Measurements from ENCODE around the gene ZNF805.
"Not testable (repeated sequence)": the region's sequence is repeated elsewhere in the genome, so short reads cannot be mapped to it uniquely, and the experiment has no call there.

The ZNF805 gene

DNA sequence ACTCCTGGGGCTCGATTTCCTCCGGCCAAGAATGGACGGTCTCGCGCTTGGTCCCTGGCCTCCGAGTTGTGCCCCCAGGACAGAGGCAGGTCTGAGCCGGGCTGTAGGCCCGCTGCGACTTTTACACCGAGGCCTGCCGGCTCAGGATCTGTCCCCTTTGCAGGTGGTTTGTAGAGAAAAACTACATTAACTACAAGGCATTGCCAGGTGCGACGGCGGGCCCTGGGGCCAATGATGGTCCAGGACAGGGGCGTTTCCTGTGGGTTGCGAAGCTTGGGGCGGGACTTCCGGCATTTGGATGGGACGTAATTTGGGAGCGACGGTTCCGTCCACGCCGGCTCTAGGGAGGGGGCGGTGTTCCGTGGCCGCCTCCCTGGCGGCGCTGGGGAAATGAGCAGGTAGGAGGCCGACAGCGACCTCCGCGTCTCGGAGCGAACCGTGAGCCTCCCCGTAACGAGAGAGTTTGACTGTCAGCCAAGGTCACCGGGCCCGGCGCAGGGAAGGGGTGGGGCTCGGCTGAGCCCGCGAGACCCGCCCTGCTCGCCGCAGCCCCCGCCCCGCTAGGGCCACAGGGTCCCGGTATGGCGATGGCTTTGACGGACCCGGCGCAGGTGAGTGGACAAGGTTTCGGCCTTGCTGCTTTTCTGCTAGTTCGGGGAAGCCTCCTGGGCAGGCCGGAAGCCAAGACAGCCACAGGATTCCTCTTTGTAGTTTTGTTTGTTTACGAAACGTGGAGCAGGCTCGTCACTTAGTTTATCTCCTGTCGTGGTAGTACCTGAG is at the start of gene ZNF805:
Gene ZNF805, plus strand, starts transcription at position 322 of the 780 bp plus-strand sequence. Its CDS starts 260 bp downstream, at position 582.
- DNase-seq (ENCODE audit: insufficient read length, low spot score) (peak; percentile 99), FAIRE-seq (peak; percentile 36)
- TF ChIP-seq POLR2A (IDR thresholded peaks at IDR 0.05; ENCODE audit: low read depth, low read length) = peak; percentile 93

DNA sequence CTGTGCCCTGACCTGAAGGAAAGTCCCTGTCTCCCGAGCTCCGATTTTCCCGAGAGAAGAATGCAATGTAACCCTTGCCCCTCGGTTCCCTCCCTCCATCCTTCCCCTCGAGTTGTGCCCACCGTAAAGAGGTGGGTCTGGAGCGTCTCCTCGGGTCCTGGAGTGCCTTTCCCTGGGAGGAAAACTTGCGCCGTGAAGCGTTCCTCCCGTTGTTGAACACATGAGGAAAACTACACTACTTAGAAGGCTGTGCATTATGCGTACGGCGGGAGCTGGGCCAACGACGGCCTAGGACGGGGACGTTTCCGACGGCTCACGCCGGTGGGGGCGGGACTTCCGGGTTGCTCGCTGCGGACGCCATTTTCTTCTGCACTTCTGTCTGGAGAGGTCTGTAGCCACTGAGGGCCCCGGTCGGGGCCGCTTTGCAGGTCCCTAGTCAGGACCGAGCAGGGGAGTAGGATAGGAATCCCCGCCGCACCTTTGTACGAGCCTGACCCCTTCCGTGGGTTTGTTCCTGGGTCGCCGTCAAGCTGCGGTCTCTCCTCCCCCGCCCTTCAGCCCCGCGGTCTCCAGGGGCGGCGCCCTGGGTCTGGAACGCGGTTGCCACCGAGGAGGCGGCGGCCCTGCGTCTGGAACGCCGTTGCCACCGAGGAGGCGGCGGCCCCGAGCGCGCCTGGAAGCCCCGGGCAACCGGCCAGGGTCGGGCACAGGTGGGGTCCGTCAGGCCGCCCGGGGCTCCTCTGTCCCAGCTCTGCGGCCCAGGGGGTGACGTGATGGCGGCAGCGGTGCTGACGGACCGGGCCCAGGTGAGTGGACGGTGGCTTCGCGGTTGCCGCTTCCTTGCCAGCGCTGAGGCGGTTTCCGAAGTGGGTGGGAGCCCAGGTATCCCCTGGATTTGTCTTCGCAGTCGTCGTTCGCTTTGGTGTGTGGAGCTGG is 49.0 kb upstream of the ZNF805 start, which contains the start of gene ZNF264:
Gene ZNF264, plus strand, starts transcription at position 360 of the 936 bp plus-strand sequence. Its CDS starts 414 bp downstream, at position 774.
- peak; percentile 70; the same call in 1 of the 2 replicates for TF ChIP-seq POLR2A (IDR thresholded peaks at IDR 0.05; ENCODE audit: low read depth, low read length)
- FAIRE-seq (no peak), DNase-seq (ENCODE audit: insufficient read length, low spot score) (peak; percentile 96)

DNA sequence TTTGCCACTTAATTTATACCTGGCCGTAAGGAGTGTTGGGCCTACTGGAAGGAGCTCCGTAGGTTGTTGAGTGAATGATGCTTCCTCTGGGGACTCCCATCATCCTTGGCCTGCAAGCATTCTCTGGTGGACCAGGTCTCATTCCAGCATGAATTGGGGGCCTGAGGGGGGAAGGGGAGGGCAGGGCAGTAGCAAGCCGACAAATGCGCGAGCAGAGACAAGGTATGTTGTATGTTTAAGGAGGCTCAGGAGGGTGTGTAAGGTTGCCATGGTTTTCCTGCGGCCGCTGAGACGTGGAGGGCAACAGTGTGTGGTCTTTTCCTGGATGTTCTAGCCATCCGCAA is 48.4 kb upstream of the ZNF805 start:
- no peak for TF ChIP-seq POLR2A (IDR thresholded peaks at IDR 0.05; ENCODE audit: low read depth, low read length)
- no peak for DNase-seq (ENCODE audit: insufficient read length, low spot score)
- FAIRE-seq = no peak

DNA sequence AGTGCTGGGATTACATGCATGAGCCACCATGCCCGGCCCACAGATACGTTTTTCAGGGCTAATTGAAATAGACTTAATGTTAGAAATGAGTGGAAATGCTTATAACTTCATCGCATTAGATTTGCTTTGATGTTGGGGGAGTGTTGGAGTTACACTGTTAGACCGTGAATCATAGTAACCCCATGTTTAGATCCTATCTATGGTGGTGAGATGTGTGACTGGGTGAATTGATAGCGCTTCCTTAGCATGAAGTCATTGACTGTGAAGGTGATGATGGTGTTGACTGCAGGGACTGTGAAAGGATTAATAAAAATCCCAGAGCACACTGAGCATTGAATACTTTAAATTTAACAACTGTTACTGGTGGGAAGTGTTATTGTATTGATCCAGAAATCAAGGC is 47.4 kb upstream of the ZNF805 start:
- no peak for TF ChIP-seq POLR2A (IDR thresholded peaks at IDR 0.05; ENCODE audit: low read depth, low read length)
- DNase-seq (ENCODE audit: insufficient read length, low spot score) (no peak), FAIRE-seq (no peak)

DNA sequence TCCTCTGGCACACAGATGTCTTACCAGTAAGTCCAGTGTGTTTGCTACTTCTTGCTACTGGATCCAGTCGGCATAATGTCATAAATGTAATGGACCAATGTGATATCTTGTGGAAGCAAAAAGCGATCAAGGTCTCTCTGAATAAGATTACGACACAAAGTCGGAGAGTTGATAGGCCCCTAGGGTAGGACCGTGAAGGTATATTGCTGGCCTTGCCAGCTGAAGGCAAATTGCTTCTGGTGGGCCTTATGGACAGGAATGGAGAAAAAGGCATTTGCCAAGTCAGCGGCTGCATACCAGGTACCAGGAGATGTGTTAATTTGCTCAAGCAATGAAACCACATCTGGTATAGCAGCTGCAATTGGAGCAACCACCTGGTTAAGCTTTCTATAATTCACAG is 42.6 kb upstream of the ZNF805 start:
- not testable (repeated sequence) for FAIRE-seq; DNase-seq (ENCODE audit: insufficient read length, low spot score)

DNA sequence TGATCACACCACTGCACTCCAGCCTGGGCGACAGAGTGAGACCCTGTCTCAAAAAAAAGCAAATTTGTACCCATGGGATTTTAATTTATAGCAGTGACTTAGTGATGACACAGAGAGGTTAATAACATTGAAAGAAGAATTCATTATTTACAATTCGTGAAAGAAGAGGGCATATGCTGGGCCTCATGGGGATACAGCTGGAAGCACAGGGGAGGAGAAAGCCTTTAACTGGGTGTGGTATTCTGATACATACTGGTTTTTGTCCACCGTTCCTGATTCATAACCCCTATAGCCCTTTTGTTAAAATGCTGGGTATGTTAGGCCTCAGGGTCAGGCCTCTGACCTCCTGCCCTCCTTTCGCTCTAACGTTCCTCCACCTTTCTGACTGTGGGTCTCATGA is 38.3 kb upstream of the ZNF805 start:
- DNase-seq (ENCODE audit: insufficient read length, low spot score) (no peak), FAIRE-seq (no peak)
- TF ChIP-seq POLR2A (IDR thresholded peaks at IDR 0.05; ENCODE audit: low read depth, low read length) = no peak

DNA sequence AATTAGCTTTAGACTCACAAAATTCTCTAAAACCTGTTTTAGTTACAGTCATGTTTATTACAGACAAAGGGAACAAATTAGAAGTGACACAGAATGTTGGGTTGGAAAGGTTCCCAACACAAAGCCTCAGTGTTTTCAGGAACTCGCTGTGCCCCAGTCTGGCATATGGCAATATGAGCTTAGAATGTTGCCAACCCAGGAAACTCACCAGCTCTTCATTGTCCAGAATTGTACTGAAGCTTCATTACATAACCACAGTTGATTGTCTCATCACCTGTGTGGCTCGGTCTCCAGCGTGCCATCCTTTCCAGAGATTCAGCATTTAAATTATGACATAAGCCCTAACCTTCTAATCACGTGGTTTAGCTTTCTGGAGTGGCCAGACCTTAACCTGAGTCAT is 30.1 kb upstream of the ZNF805 start:
- no peak for DNase-seq (ENCODE audit: insufficient read length, low spot score)
- FAIRE-seq = no peak
- no peak for TF ChIP-seq POLR2A (IDR thresholded peaks at IDR 0.05; ENCODE audit: low read depth, low read length)

DNA sequence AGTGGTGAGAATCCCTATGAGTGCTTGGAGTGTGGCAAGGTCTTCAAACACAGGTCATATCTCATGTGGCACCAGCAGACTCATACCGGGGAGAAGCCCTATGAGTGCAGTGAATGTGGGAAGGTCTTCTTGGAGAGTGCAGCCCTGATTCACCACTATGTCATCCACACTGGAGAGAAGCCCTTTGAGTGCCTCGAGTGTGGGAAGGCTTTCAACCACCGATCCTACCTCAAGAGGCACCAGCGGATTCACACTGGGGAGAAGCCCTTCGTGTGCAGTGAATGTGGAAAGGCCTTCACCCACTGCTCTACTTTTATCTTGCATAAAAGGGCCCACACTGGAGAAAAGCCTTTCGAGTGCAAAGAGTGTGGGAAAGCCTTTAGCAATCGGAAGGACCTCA is 28.3 kb upstream of the ZNF805 start:
- no peak for FAIRE-seq
- DNase-seq (ENCODE audit: insufficient read length, low spot score) = no peak
- no peak for TF ChIP-seq POLR2A (IDR thresholded peaks at IDR 0.05; ENCODE audit: low read depth, low read length)

DNA sequence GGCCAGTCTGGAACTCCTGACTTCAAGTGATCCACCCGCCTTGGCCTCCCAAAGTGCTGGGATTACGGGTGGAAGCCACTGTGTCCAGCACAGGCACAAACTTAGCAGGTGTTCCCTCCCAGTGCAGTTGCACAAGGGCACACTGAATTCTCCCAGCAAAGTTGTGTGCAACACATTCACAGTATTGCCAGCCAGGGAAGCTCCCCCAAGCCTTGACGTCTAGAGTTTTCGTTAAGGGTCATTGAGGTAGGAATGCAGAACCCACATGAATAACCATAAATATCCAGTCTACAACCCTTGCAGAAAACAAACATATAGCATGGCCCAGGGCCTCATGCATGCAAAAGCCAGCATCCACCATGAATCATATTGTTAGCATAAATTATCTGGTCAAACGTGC is 12.9 kb upstream of the ZNF805 start:
- no peak for DNase-seq (ENCODE audit: insufficient read length, low spot score)
- FAIRE-seq = no peak
- no peak for TF ChIP-seq POLR2A (IDR thresholded peaks at IDR 0.05; ENCODE audit: low read depth, low read length)

DNA sequence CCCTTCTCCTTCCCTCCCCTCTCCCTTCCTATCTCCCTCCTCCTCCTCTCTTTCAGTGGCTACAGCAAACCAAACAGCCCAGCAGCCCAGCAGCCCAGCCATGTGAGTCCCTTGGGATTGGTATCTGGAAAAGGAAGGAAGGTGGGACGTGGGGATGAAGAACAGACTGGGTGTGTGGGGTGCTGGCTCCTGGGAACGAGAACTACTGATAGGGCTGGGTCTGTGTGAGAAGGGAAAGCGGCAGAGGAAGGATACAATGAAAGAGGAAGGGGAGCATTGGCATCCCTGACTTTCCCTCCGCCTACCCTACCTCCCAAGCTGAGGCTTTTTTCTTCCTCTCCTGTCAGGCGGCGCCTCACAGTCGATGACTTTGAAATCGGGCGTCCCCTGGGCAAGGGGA is 8.7 kb upstream of the ZNF805 start:
- DNase-seq (ENCODE audit: insufficient read length, low spot score) = no peak
- no peak for TF ChIP-seq POLR2A (IDR thresholded peaks at IDR 0.05; ENCODE audit: low read depth, low read length)

DNA sequence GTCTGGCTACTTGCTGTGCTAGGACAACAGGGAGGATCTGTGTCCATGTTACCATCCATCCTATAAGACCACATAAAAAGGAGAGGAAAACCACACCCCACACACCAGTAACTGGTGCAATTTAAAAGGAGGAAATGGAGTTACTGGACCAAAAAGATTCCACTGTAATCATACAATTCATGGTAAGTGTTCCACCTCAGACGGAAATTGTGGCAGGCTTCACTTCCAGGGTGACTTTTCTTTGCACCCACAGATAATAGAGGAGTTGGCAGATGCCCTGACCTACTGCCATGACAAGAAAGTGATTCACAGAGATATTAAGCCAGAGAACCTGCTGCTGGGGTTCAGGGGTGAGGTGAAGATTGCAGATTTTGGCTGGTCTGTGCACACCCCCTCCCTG is 7.2 kb upstream of the ZNF805 start:
- FAIRE-seq (no peak), DNase-seq (ENCODE audit: insufficient read length, low spot score) (no peak)
- no peak for TF ChIP-seq POLR2A (IDR thresholded peaks at IDR 0.05; ENCODE audit: low read depth, low read length)

More for the DNA sequence above, 8.7 kb upstream of the ZNF805 start:
- no peak for FAIRE-seq

DNA sequence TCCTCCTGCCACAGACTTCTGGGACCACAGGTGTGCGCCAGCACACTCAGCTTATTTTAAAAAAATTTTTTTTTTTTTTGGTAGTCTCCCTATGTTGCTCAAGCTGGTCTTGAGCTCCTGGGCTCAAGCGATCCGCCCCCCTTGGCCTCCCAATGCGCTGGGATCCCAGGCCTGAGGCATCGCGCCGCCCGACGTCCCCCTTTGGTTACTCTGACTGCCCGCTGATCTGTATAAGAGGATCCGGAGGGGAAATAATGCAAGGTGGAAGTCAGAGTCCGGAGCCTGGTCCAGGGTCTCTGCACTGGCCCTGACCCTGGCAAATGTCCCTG is 486 bp upstream of the ZNF805 start:
- DNase-seq (ENCODE audit: insufficient read length, low spot score) = no peak
- TF ChIP-seq POLR2A (IDR thresholded peaks at IDR 0.05; ENCODE audit: low read depth, low read length) = no peak
- no peak for FAIRE-seq

DNA sequence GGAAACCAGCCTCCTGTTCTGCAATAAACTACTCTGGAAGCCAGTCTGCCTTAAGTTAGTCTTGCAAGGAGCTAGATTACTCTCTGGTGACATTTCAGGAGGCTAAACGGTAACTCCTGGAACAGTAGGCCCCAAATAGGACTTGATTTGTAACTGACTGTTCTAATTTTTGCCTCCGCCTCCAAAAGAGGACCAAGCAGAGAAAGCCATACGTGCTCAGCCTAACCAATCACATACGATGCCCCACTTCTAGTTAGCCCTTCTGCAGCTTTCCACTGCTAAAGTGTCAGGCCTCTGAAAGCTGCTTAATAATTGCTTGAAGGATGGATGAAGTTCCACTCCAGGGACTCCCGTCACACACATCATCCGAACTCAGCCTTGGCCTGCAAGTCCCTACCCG is 744 bp downstream of the ZNF805 start:
- DNase-seq (ENCODE audit: insufficient read length, low spot score) (no peak), FAIRE-seq (no peak)
- TF ChIP-seq POLR2A (IDR thresholded peaks at IDR 0.05; ENCODE audit: low read depth, low read length) = no peak

DNA sequence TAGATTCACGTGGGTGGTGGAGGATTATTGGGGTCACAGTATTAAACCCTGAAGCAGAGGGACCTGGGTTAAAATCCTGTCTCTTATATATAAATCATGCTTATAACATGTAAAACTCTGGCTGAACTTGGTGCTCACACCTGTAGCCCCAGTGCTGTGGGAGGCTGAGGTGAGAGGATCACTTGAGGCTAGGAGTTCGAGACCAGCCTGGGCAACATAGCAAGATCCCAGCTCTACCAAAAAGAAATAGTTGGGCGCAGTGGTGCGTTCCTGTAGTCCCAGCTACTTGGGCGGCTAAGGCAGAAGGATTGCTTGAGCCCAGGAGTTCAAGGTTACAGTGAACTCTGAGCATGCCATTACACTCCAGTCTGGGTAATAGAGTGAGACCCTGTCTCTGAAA is 2.4 kb downstream of the ZNF805 start:
- FAIRE-seq (no peak), DNase-seq (ENCODE audit: insufficient read length, low spot score) (no peak)
- TF ChIP-seq POLR2A (IDR thresholded peaks at IDR 0.05; ENCODE audit: low read depth, low read length) = no peak

DNA sequence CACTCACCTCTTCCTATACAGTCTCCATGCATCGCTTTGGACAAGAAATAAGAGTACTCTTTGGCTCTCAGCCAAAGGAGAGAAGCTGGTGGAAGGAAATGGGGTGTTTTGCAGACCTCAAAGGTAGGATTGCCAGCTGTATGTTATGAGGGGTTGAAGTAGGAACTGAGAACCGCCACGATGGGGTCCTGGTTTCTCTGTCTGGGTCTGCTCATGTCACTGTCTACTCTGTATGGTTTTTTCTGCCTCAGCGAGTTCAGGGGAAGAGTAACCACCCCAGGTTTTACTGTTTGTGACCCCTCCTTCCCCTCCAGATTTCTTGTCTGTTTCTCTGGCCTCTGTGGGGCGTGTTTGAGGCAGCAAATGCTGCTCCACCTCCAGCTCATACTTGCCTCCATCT is 4.1 kb downstream of the ZNF805 start:
- no peak for TF ChIP-seq POLR2A (IDR thresholded peaks at IDR 0.05; ENCODE audit: low read depth, low read length)
- FAIRE-seq = no peak
- no peak for DNase-seq (ENCODE audit: insufficient read length, low spot score)
